Mesodermal cell (in vitro differentiated cells): ENCODE data around the gene RAB37.
A peak's percentile ranks its signal among the peaks of the same experiment; 100 is the strongest.

Experiments used
- H3K27ac ChIP-seq: 2 replicates; pipeline ENCODE4 v1.7.0; 2013; ENCODE audit warnings: mild to moderate bottlenecking, low read depth, low read length, moderate library complexity; ENCODE audit not compliant: severe bottlenecking
- H3K36me3 ChIP-seq: 2 replicates; pipeline ENCODE4 v1.7.1; 2013; ENCODE audit warnings: mild to moderate bottlenecking, low read length, moderate library complexity; ENCODE audit not compliant: control insufficient read depth, insufficient read depth
- H3K4me1 ChIP-seq: one replicate; pipeline ENCODE4 v1.7.1; 2013; ENCODE audit warnings: mild to moderate bottlenecking, low read length; ENCODE audit not compliant: insufficient read depth, control insufficient read depth, poor library complexity, severe bottlenecking
- H3K4me3 ChIP-seq: 2 replicates; pipeline ENCODE4 v1.7.0; 2013; ENCODE audit warnings: low read length, control low read depth, mild to moderate bottlenecking; ENCODE audit not compliant: insufficient read depth, poor library complexity, severe bottlenecking; ENCODE audit errors: extremely low read depth
- H3K9me3 ChIP-seq: 2 replicates; pipeline ENCODE4 v1.7.1; 2013; ENCODE audit warnings: mild to moderate bottlenecking, low read length, moderate library complexity; ENCODE audit not compliant: control insufficient read depth
- WGBS, 2 experiments: methylation state at CpG; one replicate each; pipeline ENCODE4 v1.1.5; 2013; ENCODE audit warnings: missing lambda C conversion rate in 2 of 2; ENCODE audit not compliant: insufficient coverage in 2 of 2; 5-methylcytosine and 5-hydroxymethylcytosine counted together

Gene RAB37

GRCh38 chr17:74745548-74746177 is 8.6 kb downstream of the RAB37 start:
- H3K27ac ChIP-seq: peak overlapping the region; percentile 96
- WGBS, 2 experiments: 71 to 83% methylated on average over 2 to 5 of the region's 8 CpGs
- H3K4me3 ChIP-seq: no peak overlapping the region

GRCh38 chr17:74746376-74746775 is 9.3 kb downstream of the RAB37 start:
- H3K4me1 ChIP-seq: peaks cover 51% of the 10 kb centered on the region
- no peaks in the 10 kb centered on the region for H3K36me3 ChIP-seq
- H3K27ac ChIP-seq: peak overlapping the region; percentile 96
- no peaks in the 10 kb centered on the region for H3K9me3 ChIP-seq
- WGBS, 2 experiments: 72 to 73% methylated on average over 4 to 5 of the region's 5 CpGs
- no peak overlapping the region for H3K4me3 ChIP-seq

More at GRCh38 chr17:74745548-74746177, 8.6 kb downstream of the RAB37 start:
- H3K9me3 ChIP-seq: no peaks in the 10 kb centered on the region
- peaks cover 47% of the 10 kb centered on the region for H3K4me1 ChIP-seq
- no peaks in the 10 kb centered on the region for H3K36me3 ChIP-seq

GRCh38 chr17:74746922-74747321 is 9.9 kb downstream of the RAB37 start:
- H3K4me3 ChIP-seq: no peak overlapping the region
- no peaks in the 10 kb centered on the region for H3K36me3 ChIP-seq
- H3K27ac ChIP-seq: peak overlapping the region; percentile 96
- WGBS, 2 experiments: 24 to 40% methylated on average over 5 to 6 of the region's 6 CpGs
- H3K9me3 ChIP-seq: no peaks in the 10 kb centered on the region
- H3K4me1 ChIP-seq: peaks cover 52% of the 10 kb centered on the region

GRCh38 chr17:74748279-74748528 is 11.1 kb downstream of the RAB37 start:
- Histone ChIP-seq H3K27ac (peak overlapping the region; percentile 96), H3K4me1 (peaks cover 44% of the 10 kb centered on the region), H3K36me3 (peaks cover 13% of the 10 kb centered on the region), H3K9me3 (no peaks in the 10 kb centered on the region), H3K4me3 (peak overlapping the region; percentile 92)
- 0% methylated on average over 24 to 32 of the region's 34 CpGs for WGBS, 2 experiments

- Histone ChIP-seq H3K4me3 (peak within 1 kb of the TSS; percentile 92), H3K27ac (peak within 1 kb of the TSS; percentile 96), H3K36me3 (peaks cover 15% of the 10 kb centered on the region), H3K4me1 (peaks cover 43% of the 10 kb centered on the region), H3K9me3 (no peaks in the 10 kb centered on the region)
- 0% methylated on average over 81 to 82 of the region's 90 CpGs for WGBS, 2 experiments
Measured at GRCh38 chr17:74748529-74749278, 11.6 kb downstream of the RAB37 start, which contains the start of gene NHERF1. Gene NHERF1 (plus strand): TSS chr17:74748628. CDS start chr17:74748847, 219 bp downstream.

- 1 to 3% methylated on average over 41 to 43 of the region's 46 CpGs for WGBS, 2 experiments
- H3K27ac ChIP-seq: no peak overlapping the region
- H3K9me3 ChIP-seq: no peaks in the 10 kb centered on the region
- peaks cover 43% of the 10 kb centered on the region for H3K4me1 ChIP-seq
- peak overlapping the region; percentile 92 for H3K4me3 ChIP-seq
- peaks cover 20% of the 10 kb centered on the region for H3K36me3 ChIP-seq
Measured at GRCh38 chr17:74749279-74750038, 12.4 kb downstream of the RAB37 start.

GRCh38 chr17:74750039-74750326 is 12.9 kb downstream of the RAB37 start:
- WGBS, 2 experiments: 51 to 53% methylated on average over 6 of the region's 6 CpGs
- Histone ChIP-seq H3K4me3 (peak overlapping the region; percentile 92), H3K27ac (no peak overlapping the region), H3K4me1 (peaks cover 40% of the 10 kb centered on the region), H3K9me3 (no peaks in the 10 kb centered on the region), H3K36me3 (peaks cover 20% of the 10 kb centered on the region)

- H3K4me3 ChIP-seq: peak overlapping the region; percentile 92
- no peaks in the 10 kb centered on the region for H3K9me3 ChIP-seq
- WGBS, 2 experiments: 79 to 87% methylated on average over 9 to 11 of the region's 13 CpGs
- no peak overlapping the region for H3K27ac ChIP-seq
- peaks cover 34% of the 10 kb centered on the region for H3K4me1 ChIP-seq
- peaks cover 20% of the 10 kb centered on the region for H3K36me3 ChIP-seq
Measured at GRCh38 chr17:74750327-74751069, 13.4 kb downstream of the RAB37 start.

- H3K4me3 ChIP-seq: no peak overlapping the region
- WGBS, 2 experiments: 93 to 98% methylated on average over 8 of the region's 9 CpGs
- peaks cover 23% of the 10 kb centered on the region for H3K4me1 ChIP-seq
Measured at GRCh38 chr17:74752415-74752814, 15.4 kb downstream of the RAB37 start.

GRCh38 chr17:74752822-74753401 is 15.9 kb downstream of the RAB37 start:
- Histone ChIP-seq H3K36me3 (peaks cover 26% of the 10 kb centered on the region), H3K4me3 (no peak overlapping the region), H3K9me3 (no peaks in the 10 kb centered on the region), H3K4me1 (peaks cover 23% of the 10 kb centered on the region), H3K27ac (no peak overlapping the region)
- 80 to 96% methylated on average over 2 to 4 of the region's 7 CpGs for WGBS, 2 experiments

More at GRCh38 chr17:74752415-74752814, 15.4 kb downstream of the RAB37 start:
- H3K9me3 ChIP-seq: no peaks in the 10 kb centered on the region
- peaks cover 22% of the 10 kb centered on the region for H3K36me3 ChIP-seq
- H3K27ac ChIP-seq: no peak overlapping the region
